Adrenal gland (tissue), 5 donors: Measurements from ENCODE around the gene APMAP.

Experiments used
- CTCF ChIP-seq, 6 experiments: fragments of 450-650 bp in 4 of 6; fragments of 200-600 bp in 2 of 6; sonication (generic) in 1 of 6; IDR thresholded peaks; 1 replicate in 5 of 6; 2 replicates in 1 of 6; pipeline versions ENCODE4 v1.5.1 to v1.8.0; 2016 to 2021; ENCODE audit warnings: antibody characterized with exemption in 6 of 6, mild to moderate bottlenecking in 2 of 6, moderate library complexity in 1 of 6
- POLR2A ChIP-seq, 2 donors: fragments of 450-650 bp; IDR thresholded peaks; one replicate each; pipeline ENCODE4 v1.6.1; 2017; ENCODE audit warnings: antibody characterized with exemption in 2 of 2, mild to moderate bottlenecking in 2 of 2, moderate library complexity in 1 of 2
- donor health status: DM: no; HTN: no; CAD: no.

GRCh38 chr20:24991897-24992486 is 559 bp downstream of the APMAP start:
- TF ChIP-seq CTCF (IDR thresholded peaks at IDR 0.05) (no peak), POLR2A (IDR thresholded peaks at IDR 0.05) (no peak)
